GM12872 (cell line): ENCODE measurements around the gene FAM53B.

Experiments used
- CTCF ChIP-seq: IDR thresholded peaks from 3 replicates; pipeline ENCODE4 v1.5.1; 2011; ENCODE audit warnings: low read depth, mild to moderate bottlenecking, low read length, moderate library complexity; ENCODE audit not compliant: insufficient read depth

FAM53B gene

GRCh38 chr10:124675261-124675660, 68.9 kb downstream of the FAM53B start:
- no peak for TF ChIP-seq CTCF

- TF ChIP-seq CTCF, result no peak
Observed at GRCh38 chr10:124674768-124675222, 69.4 kb downstream of the FAM53B start.

- no peak for TF ChIP-seq CTCF
Observed at GRCh38 chr10:124672181-124672638, 72.0 kb downstream of the FAM53B start.

GRCh38 chr10:124671486-124672075, 72.6 kb downstream of the FAM53B start:
- no peak for TF ChIP-seq CTCF

GRCh38 chr10:124670849-124671248, 73.3 kb downstream of the FAM53B start:
- TF ChIP-seq CTCF, result no peak

- no peak for TF ChIP-seq CTCF
Observed at GRCh38 chr10:124669824-124670654, 74.1 kb downstream of the FAM53B start.

GRCh38 chr10:124669141-124669823, 74.9 kb downstream of the FAM53B start:
- TF ChIP-seq CTCF, result no peak
